ENCODE data around the gene ELFN1.

ELFN1 gene
- total RNA-seq = 0.07 to 0.24 reads per million in 2 donors

DNA sequence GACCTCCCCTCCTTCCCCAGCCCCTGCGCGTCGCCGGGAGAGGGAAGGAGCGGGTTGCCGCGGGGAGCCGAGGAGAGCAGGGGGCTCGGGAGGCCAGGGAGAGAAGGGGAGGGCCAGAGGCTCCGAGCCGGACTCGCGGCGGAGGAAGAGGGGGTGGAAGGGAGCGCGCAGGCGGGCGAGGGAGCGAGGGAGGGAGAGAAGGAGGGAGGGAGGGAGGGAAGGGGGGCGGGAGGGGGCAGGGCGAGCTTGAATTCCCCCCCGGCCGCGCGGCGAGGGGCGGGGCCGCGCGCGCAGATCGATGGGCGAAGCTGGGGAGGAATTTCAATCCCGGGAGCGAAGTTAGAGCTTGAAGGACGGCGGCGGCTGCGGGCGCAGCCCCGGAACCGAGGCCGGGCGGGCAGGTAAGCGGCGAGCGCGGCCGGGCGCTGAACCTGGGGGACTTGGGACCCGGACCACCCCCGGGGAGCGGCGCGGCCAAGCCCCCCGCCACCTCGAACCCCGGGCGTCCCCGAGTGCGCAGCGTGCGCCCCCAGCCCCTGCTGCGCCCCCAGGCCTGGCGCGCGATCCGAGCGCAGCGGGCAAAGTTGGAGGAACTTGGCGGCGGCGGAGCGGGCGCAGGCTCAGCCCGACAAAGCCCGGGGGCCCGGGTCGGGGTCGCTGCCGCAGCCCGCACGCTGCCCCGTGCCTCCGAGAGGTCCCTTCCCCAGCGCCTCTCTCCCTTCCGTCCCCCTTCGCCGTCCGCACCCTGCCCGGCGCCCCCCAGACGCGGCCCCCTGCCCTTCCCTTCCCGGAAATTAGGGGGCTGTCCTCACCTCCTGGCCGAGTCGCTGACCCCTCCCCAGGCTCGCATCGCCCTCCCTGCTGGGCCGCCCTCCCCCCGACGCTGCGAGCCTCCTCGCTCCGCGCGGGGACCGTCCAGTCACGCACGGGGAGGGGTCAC is at the start of gene ELFN1:
Gene ELFN1, plus strand, starts transcription at position 324 of the 940 bp plus-strand sequence. CDS start 74,320 bp downstream, outside the sequence.
- DNase-seq = no peak

DNA sequence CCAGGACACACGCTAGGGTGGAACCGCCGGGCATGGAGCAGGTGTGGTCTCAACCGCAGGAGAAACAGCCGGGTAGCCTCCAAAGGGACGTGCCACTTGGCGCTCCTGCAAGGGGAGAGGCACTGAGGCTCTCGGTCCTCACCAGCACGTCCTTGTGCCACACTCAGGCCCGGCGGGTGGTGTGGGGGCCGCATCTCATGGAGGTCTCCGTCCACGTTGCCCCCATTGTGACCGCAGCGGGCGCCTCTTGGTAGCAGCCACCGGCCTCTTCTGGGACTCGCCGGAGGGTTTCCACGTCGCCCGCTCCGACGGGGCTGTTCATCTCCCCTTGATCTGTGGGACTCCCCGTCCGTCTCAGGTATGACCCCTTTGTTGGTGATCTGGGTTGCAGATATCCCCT is 49.2 kb upstream of the ELFN1 start:
- no peak for DNase-seq

DNA sequence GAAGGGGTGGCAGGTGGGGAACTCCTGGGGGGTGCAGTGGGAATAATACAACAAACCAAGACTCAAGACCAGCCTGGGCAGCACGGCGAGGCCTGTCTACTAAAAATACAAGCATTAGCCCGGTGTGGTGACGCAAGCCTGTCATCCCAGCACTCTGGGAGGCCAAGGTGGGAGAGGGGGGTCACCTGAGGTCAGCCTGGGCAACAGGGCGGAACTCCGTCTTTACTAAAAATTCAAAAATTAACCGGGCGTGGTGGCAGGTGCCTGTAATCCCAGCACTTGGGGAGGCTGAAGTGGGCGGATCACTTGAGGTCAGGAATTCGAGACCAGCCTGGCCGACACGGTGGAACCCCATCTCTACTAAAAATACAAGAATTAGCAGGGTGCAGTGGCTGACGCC is 48.4 kb upstream of the ELFN1 start:
- DNase-seq = no peak

DNA sequence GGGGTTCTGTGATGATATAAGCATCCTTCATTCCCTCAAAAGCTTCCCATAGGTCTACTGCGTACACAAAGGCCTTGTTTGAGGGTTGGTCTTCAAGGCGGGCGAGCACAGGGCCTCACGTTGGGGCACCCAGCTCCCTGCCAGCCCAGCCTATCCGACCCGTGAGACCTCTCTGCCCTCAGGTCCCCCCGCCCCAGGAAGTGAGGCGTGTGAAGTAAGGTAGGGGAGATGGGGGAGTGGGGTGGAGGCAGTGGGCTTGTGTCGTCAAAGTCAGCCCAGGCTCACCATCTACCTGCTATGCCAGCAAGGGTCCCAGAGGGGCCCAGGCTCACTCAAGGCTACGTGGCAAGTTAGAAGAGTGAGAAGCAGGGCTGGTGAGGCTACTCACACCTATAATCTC is 47.6 kb upstream of the ELFN1 start:
- no peak for DNase-seq

DNA sequence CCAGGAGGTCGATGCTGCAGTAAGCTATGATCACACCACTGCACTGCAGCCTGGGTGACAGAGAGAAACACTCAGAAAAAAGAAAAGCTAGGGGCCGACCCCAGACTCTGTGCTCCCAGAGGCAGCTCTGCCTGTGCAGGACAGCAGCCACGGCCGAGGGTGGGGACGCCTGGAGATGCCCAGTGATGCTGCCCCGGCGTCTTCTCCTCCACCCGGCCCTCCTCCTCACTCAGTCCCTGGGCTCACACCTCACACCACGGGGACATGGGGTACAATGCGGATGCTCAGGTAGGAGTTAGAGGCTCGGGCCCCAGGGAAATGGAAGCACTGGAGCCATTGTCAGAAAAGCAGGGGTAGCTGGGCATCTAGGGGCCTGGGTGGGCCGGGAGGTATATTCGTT is 46.3 kb upstream of the ELFN1 start:
- no peak for DNase-seq

DNA sequence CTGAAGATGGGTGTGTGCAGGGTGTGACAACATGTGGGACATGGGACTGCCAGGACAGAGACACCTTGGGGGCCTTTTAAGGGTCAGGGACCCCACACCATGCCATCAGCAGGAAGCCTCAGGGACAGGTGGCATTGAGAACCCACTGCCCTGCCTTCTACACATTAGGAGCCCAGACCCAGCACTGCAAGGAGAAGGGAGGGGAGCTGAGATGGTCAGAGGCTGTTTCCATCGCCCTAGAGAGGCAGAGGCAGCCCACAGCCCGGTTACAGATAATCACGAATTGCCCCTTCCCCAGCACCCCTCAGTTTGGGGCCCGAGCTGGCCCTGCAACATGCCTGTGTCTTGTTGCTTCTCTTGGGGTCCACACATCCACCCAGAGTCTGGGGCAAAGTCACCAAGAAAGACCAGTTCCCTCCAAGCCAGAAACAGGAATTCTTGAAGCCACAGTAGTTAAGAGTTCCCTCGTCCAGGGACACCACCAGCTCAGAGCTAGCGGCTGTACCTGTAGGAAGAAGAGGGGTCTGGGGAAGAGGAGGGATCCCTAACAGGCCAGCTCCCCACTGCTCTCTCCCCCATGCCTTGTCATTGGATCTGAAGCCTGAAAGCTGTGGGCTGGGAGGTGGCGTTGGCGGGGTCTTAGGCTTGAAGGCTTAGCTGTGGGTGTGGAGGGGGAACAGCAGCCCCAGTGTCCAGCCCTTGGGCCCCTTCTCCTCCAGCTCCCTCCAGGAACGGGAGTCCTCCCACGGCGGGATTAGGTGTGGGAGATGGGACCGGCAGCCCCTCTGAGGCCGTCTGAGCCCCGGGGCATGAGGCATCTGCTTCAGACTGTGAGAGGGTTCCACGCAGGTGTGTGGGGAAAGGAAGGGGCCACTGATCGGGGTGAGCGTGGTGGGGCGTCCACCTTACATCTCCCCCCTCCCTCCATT is 44.8 kb upstream of the ELFN1 start:
- DNase-seq = no peak

DNA sequence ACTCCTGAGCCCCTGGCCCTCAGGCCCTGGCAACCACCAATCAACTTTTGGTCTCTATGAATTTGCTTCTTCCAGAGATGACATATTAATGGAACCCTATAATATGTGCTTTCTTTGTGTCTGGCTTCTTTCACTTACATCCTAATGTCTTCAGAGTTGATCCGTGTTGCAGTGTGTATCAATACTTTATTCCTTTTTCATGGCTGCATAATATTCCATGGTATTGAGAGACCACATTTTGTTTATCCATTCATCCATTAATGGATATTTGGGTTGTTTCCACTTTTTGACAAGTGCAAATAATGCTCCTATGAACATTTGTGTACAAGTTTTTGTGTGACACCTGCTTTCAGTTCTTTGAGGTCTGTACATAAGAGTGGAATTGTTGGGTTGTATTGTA is 43.3 kb upstream of the ELFN1 start:
- no peak for DNase-seq

DNA sequence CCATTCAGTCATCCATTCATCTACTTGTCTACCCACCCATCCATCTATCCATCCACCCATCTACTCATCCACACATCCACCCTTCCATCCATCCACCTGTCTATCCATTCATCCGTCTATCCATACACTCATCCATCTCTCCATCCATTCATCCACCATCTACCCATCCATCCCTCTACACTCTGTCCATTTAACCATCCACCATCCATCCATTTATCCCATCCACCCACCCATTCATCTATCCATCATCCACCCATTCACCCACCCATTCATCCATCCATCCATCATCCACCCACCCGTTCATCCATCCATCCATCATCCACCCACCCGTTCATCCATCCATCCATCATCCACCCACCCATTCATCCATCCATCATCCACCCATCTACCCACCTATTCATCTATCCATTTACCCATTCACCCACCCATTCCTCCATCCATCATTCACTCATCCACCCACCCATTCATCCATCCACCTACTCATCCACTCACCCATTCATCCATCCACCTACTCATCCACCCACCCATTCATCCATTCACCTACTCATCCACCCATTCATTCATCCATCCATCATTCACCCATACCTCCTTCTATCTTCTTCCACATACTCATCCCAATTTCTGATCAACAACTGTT is 39.3 kb upstream of the ELFN1 start:
- DNase-seq = no peak

DNA sequence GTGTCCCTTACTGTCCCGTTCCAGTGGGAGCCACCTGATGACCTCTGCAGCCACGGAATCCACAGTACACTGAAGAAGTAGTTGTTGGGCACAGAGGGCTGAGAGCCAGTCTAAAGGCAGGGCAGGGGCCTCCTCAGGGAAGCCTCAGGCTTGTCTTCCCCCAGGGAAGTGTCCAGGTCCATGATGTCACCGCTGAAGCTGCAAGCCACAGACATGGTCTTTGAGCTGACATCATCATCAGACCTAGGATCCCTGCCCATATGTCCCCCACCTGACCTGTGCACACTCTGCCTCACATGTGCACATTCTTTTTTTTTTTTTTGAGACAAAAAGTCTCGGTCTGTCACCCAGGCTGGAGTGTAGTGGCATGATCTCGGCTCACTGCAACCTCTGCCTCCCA is 38.4 kb upstream of the ELFN1 start:
- no peak for DNase-seq

DNA sequence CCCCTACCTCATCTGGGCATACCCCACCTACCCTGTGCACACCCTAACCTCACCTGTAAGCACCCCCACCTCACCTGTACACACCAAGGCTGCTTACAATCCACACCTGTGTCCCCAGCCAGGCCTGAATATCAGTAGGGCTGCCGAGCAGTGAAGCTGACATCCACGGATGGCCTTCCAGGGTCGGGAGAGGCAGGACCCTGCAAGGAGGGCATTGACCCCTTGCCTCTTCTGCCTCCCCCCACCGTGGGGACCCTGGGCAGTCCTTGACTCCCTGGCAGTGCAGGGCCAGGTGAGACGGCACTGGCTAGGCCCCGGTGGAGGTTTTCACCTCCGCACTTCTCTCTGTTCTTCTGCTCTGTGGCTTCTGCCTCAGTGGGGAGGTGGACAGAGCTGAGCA is 37.6 kb upstream of the ELFN1 start:
- no peak for DNase-seq

DNA sequence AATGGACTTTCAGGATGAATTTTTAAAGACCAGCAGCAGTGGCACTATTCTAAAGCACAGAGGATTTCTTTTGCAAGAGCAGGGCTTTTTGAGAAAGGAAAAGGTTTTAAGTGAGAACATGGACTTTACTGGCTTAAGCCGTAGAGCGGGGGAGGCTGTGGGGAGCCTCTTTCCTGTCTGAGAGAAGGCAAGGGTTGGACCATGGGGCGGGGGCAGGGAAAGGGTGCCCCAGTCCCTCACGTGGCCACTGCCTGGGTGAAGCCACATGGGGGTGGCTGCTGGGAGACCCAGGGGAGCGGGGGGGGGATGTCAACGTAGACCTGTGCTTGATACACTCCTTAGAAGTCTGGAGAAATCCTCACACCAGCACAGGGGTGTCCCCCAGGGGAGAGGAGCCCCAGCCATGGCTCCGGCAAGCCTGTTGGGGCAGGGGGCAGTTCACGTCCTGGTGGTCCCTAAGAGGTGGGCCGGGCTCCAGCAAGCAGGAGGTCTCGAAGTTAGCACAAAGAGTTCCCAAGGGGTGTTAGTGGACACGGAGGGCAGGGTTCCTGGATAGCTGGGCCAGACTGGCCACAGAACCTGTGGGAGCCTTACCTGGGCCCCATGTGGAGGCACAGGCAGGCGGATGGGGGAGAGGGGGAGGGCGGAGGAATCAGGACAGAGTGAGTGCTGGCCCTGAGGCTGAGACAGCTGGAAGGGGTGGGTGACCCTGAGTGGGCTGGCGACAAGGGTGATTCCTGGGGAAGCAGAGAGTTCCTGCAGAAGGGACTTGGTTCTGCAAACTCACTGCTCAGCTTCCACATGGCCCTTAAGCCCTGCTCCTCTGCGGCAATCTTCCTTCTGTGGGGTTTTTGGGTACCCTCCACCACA is 36.9 kb upstream of the ELFN1 start:
- DNase-seq = no peak

DNA sequence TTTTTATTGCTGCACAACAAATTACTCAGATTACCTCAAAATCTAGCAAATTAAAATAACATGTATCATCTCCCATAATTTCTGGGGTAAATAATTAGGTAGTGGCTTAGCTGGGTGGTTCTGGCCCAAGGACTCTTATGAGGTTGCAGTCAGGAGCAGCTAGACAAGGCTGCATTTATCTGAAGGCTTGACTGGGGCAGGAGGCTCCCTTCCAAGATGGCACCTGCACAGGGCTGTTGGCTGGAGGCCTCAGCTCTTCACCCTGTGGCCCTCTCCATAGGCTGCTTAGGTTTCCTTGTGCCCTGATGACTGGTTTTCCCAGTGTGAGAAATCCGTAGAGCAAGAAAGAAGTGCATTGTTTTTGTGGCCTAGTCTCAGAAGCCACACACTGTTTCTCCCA is 34.7 kb upstream of the ELFN1 start:
- no peak for DNase-seq

DNA sequence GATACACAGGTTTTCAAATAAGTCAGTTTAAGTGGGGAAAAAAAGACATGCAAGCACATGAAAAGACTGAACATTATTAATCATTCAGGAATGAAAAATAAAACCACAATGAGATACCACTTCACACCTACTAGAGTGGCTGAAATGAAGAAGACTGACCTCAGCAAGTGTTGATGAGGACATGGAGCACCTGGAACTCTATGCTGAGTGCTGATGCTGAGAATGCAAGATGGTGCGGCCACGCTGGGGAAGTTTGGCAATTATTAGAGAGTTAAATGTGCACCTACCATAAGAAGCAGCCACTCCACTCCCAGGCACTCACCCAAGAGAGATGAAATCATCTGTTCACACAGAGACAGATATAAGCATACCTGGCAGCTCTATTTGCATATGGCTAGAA is 32.9 kb upstream of the ELFN1 start:
- no peak for DNase-seq

DNA sequence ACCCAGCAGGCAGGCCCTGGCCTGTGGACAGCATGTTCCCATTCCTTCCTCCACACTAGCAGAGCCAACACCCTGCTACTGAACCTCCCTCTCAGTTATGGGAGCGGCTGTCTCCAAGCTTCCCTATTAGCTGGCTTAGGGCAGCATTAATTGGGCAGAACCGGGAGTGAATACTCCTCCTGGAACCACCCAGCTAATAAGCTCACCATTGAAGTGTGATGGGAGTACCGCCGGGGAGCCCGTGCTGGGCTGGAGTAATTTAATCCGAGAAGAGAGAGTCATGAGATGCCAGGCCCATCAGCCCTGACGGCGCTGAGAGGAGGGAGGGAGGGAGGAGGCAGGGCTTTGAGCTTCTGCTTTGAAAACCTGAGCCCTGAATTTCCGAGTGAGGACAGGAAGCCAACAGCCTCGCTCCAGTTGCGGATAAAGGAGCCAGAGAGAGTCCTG is 31.8 kb upstream of the ELFN1 start:
- DNase-seq = no peak

DNA sequence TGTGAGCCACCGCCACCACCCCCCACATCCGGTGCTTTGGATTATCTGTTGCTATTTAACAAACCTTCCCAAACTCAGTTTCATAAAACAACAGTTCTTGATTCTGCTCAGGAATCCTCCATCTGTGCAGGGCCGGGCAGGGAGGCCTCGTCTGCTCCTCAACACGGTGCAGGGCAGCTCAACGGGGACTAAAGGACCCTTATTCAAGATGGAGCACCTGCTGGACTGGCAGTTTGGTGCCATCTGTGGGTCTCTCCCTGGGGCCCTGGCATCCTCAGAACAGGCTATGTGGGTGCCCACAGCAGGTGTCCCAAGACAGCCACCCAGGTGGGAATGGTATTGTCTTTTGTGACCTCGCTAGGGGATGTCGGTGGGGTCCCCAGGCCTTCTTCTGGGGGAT is 31.0 kb upstream of the ELFN1 start:
- DNase-seq = no peak

DNA sequence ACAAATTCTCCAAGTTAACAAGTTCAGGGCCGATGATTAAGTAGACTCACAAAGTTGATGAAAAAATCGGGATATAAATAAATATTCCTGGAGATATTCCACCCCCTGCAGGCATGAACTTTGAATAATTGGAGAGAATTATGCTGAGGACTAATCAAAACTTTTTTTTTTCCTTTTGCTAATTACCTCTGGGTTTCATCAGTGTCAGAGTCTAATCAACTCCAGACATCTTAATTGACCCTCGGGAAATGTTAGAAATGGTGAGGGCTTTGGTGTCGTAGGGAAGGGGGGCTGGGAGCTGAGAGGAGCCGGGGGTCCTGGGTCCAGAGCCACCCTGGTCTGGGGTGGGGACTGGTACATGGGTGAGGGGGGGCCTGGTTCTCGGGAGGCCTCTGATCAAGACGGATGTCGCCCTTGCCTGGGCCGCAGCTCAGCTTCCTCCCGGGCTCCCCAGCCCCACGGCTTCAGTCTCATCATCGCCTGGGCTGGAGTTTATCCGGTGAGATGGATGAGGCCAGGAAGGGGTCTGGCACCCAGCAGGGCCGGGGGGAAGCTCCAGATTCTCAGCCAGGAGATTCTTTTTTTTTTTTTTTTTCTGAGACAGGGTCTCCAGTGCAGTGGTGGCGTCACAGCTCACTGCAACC is 30.4 kb upstream of the ELFN1 start:
- no peak for DNase-seq

DNA sequence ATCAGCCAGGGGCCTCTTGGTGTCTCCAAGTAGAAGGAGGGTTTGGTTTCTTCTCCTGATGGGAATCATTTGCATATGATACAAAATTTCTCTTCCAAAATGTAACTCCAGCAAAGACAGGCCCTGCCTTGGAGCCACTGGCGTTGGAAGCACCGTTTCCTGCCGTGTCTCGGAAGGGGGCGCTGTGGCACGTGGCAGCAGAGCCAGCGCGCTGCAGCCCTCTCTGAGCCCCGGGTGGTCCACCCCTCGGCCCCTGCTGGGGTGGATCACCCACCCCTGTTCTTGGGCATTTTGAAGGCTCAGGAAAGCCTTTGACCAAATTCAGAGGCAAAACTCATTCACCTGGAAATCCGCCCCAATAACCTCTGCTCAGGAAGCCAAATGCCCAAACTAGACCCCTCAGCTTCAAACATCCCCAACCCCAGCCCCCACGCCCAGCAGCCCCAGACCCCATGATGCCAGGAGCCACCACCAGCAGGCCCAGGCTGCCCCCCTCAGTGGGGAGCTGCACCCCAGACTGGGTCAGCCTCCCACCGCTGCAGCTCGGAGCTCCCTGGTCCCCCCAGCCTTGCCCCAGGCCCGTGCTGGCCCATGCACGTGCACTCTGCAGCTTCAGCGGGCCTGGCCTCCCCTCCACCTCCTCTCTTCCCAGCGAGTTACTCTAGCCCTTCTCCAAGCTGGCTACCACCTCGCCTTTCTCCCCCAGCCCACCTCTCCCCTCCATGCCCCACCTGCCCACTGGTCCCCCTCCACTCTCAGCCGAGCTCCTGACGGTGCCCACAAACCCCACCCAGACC is 29.5 kb upstream of the ELFN1 start:
- no peak for DNase-seq

DNA sequence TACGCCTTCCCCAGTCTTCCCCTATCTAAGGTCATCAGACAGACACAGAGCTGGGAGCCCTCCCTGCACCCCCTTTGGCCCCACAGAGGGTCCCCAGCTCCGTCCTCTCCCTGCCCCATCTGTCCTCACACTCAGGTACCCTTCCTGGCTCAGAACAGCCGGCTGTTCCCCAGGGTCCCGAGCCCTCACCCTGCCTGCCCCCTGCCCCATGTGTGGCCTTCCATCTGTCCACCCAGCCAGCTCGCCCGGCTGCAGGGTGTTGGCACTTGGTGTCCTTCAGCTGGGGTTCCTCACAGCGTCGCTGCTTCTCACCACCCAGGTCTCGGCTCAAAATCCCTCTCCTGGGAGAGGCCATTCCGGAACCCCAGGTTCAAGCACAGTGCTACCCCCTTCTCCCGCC is 28.9 kb upstream of the ELFN1 start:
- DNase-seq = no peak

DNA sequence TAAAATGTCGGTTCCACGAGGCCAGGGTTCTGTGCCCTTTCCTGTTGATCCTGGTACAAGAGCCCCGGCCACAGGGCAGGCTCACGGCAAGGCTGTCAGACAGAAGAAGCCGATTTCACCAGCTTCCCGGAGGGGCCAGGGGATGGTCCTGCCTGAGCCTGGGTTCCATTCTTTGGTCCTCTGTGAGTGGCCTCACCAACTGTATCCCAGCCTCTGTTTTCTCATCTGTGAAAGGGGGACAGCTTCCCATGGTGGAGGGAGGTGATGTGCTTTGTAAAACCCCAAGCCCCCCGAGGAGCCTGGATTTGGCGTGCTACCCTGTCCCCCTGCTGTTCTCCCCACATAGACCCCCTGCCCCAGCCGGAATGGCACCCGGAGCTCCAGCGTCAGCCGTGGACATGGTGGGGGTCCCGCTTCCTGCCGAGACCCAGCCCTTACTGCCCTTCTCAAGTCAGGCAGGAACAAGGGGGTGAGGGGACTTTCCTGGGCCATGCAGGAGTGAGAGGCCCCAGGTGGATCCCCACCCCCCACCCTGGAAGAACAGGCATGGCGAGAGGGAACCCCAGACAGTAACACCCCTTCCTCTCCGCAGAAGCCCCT is 28.3 kb upstream of the ELFN1 start:
- no peak for DNase-seq

DNA sequence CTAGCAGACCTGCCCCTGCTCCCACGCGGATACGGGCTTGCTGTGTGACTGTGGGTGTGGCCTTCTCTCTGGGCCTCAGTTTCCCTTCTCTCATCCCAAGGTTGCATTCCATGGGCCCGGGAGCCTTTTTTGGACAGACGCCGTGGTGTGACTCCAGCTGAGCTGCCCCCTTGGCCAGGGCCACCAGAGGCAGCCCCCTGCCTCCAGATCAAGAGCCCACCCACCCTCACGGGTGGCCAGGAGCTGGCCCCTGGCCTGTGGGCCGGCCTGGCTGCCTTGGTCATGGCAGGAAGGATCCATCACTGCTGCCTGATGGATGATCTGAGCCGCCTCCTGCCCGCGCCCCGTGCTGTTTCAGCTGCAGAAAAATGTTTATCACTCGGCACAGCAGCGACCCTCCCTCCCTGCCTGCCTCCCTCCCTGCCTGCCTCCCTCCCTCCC is 27.8 kb upstream of the ELFN1 start:
- no peak for DNase-seq
